ENCODE data around the gene SETD7. TPM values are rescaled to one million over a fixed set of nuclear protein-coding genes. Genes with fewer than 3 reads are reported as not detected.

Gene SETD7
- polyA plus RNA-seq, 4 donors, result 2.7 to 17.1 (median 3.4) TPM

DNA sequence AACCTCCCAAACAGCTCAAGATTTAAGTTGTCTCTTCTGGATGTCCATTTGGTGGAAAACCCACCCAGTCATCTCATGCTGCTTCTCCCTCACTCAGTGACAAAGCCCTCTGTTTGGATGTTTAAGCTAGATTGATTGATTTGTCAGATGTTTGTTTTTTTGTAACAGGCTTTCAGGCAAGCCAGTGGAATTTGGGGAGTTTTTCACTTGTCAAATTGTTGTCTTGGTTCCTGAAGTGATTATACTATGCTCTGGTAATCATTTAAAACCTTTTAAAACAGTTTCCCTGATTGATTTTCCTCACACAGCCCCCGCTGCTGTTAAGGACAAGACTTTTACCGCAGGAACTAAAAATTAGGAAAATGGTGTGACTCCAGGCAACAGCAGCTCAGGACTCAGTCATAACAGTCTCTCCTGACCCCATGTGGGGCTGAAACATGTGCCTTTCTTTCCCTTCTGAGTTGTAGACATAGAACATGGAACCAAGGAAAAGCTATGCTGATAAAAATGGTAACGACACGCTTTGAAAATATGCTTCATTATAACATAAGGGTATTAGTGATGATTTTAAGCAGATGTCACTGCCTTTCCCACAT is 40.8 kb upstream of the SETD7 start:
- DNase-seq, result no peak
- FAIRE-seq, result no peak
- Histone ChIP-seq H3K4me1 (ENCODE audit: control insufficient read depth in 3 of 3, insufficient read depth in 2 of 3, low read depth in 1 of 3, low read length in 2 of 3) (no peaks in the 10 kb centered on the region), H3K36me3 (ENCODE audit: control insufficient read depth in 3 of 3, insufficient read depth in 2 of 3, low read depth in 1 of 3, low read length in 3 of 3) (no peaks in the 10 kb centered on the region), H3K27me3 (ENCODE audit: control insufficient read depth in 3 of 3, insufficient read depth in 3 of 3, low read length in 3 of 3) (peaks cover 0 to 21% (median 0%) of the 10 kb centered on the region in 3 donors), H3K9me3 (ENCODE audit: control insufficient read depth in 2 of 2, insufficient read depth in 1 of 2, low read depth in 1 of 2, low read length in 1 of 2) (no peaks in the 10 kb centered on the region), H3K27ac (ENCODE audit: low read depth in 1 of 3, low read length in 2 of 3) (no peak overlapping the region), H3K4me3 (ENCODE audit: low read depth in 1 of 3, low read length in 3 of 3) (no peak overlapping the region)
- WGBS, 3 donors, result 63 to 78% (median 71%) methylated on average over 4 of the region's 4 CpGs

DNA sequence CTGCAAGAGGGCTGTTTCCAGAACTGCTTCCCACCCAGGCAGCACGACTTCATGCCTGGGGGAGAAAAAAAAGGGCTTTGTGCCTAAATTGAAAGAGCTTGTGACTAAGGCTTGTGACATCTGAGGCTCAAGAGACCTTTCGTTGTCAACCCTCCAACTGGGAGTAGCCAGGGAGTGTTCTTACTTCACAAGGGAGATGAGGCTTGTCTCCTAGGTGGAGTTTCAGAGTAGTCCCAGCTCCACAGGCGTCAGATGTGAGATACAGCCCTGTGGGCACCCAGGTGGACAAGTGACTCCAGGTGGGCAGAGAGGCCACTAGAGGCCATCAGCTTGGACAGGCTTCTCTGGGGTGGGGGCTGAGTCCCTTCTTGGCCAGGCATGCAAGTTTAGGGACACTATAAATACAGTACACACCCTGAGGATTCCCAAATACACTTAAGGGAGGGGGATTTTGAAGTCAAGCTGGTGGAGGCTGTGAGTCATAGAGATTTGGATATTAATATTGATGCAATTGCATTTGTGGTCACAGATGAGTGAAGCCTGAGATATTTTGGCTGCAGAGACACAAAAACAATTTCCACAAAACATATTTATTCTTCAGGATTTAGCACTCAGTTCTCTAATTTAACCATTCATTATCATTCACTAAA is 40.1 kb upstream of the SETD7 start:
- Histone ChIP-seq H3K4me3 (ENCODE audit: low read depth in 1 of 3, low read length in 3 of 3) (no peak overlapping the region), H3K36me3 (ENCODE audit: control insufficient read depth in 3 of 3, insufficient read depth in 2 of 3, low read depth in 1 of 3, low read length in 3 of 3) (no peaks in the 10 kb centered on the region), H3K4me1 (ENCODE audit: control insufficient read depth in 3 of 3, insufficient read depth in 2 of 3, low read depth in 1 of 3, low read length in 2 of 3) (no peaks in the 10 kb centered on the region), H3K27me3 (ENCODE audit: control insufficient read depth in 3 of 3, insufficient read depth in 3 of 3, low read length in 3 of 3) (peaks cover 0 to 21% (median 0%) of the 10 kb centered on the region in 3 donors), H3K27ac (ENCODE audit: low read depth in 1 of 3, low read length in 2 of 3) (no peak overlapping the region), H3K9me3 (ENCODE audit: control insufficient read depth in 2 of 2, insufficient read depth in 1 of 2, low read depth in 1 of 2, low read length in 1 of 2) (no peaks in the 10 kb centered on the region)
- WGBS, 3 donors, result 60 to 62% (median 60%) methylated on average over 3 of the region's 3 CpGs
- FAIRE-seq, result no peak
- DNase-seq, result no peak

DNA sequence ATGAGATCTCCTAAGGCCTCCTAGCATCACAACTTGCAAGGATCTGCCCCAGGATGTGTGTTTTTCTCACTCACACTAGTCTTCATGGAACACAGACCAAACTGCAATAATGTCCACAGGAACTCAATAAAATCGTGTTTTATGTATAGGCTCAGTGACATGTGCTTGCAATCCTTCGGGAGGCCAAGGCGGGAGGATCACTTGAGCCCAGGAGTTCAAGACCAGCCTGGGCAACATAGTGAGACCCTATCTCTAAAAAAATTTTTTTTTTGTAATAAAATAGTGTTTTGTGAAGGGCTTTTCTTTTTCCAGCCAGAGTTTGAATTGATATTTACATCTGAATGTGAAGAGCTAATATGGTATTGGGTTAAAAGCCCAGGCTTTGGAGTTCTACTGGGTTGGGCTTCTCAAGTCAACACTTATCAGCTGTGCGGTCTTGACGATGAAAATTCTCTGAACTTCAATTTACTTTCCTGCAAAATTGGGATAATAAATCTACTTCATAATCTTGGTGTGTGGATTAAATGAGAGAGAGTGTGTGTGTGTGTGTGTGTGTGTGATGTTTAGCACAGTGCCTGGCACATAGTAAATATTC is 38.7 kb upstream of the SETD7 start:
- Histone ChIP-seq H3K4me1 (ENCODE audit: control insufficient read depth in 3 of 3, insufficient read depth in 2 of 3, low read depth in 1 of 3, low read length in 2 of 3) (no peaks in the 10 kb centered on the region), H3K27me3 (ENCODE audit: control insufficient read depth in 3 of 3, insufficient read depth in 3 of 3, low read length in 3 of 3) (peaks cover 0 to 21% (median 0%) of the 10 kb centered on the region in 3 donors), H3K4me3 (ENCODE audit: low read depth in 1 of 3, low read length in 3 of 3) (no peak overlapping the region), H3K9me3 (ENCODE audit: control insufficient read depth in 2 of 2, insufficient read depth in 1 of 2, low read depth in 1 of 2, low read length in 1 of 2) (no peaks in the 10 kb centered on the region), H3K36me3 (ENCODE audit: control insufficient read depth in 3 of 3, insufficient read depth in 2 of 3, low read depth in 1 of 3, low read length in 3 of 3) (no peaks in the 10 kb centered on the region), H3K27ac (ENCODE audit: low read depth in 1 of 3, low read length in 2 of 3) (no peak overlapping the region)
- FAIRE-seq (no peak), DNase-seq (no peak)
- 86 to 93% (median 92%) methylated on average over 5 of the region's 5 CpGs for WGBS, 3 donors

DNA sequence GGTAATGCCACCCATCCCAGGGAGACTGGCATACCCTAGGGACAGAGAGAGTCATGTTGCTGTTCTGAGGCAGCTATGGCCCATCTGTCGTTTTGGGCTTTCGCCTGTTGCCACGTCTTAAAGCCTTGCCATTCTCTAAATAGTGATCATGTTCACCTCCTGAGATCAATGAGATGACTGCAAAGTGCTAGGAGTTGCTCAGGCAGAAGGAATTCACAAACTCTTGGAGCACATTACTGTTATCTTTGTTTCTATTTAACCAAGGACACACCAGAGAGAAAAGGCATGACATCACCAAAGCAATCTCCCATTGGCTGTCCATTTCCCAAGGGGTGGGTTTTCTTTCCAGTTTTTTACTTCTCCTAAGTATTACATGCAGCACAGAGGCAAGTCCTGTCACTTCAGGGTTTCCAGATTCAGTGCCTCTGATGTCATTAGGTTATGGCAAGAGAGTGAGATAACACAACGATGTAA is 37.1 kb upstream of the SETD7 start:
- Histone ChIP-seq H3K36me3 (ENCODE audit: control insufficient read depth in 3 of 3, insufficient read depth in 2 of 3, low read depth in 1 of 3, low read length in 3 of 3) (no peaks in the 10 kb centered on the region), H3K4me3 (ENCODE audit: low read depth in 1 of 3, low read length in 3 of 3) (no peak overlapping the region), H3K4me1 (ENCODE audit: control insufficient read depth in 3 of 3, insufficient read depth in 2 of 3, low read depth in 1 of 3, low read length in 2 of 3) (no peaks in the 10 kb centered on the region), H3K27me3 (ENCODE audit: control insufficient read depth in 3 of 3, insufficient read depth in 3 of 3, low read length in 3 of 3) (peaks cover 0 to 19% (median 0%) of the 10 kb centered on the region in 3 donors), H3K9me3 (ENCODE audit: control insufficient read depth in 2 of 2, insufficient read depth in 1 of 2, low read depth in 1 of 2, low read length in 1 of 2) (peaks cover 0 to 3% of the 10 kb centered on the region in 2 donors), H3K27ac (ENCODE audit: low read depth in 1 of 3, low read length in 2 of 3) (no peak overlapping the region)
- no peak for FAIRE-seq
- DNase-seq, result no peak
- WGBS, 3 donors, result 61 to 69% (median 66%) methylated on average over 4 of the region's 4 CpGs

DNA sequence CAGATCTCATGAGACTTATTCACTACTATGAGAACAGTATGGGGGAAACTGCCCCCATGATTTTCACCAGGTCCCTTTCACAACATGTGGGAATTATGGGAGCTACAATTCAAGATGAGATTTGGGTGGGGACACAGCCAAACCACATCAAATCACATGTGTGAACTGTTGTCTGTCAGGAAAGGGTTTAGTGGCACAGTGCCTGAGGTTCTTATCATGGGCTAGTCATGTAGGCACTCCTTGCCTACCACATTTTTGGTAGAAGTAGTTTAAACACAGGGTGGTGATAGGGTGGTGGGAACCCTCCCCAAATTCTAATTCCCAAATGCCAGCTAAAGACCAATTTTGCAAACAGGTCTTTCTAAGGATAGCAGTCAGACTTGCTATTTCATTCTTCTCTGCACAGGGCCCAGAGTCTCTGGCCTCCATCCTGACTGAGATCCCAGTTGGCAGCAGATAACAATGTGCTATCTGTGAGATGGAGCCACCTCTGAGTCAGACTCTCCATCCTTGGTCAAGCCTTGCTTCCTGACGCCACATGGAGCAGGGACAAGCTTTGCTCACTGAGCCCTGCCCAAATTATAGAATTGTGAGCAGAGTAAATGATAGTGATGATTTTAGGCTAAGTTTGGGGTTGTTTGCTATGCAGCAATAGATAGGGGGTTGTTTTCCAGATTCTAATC is 33.5 kb upstream of the SETD7 start:
- no peak for FAIRE-seq
- no peak overlapping the region for H3K4me3 ChIP-seq (ENCODE audit: low read depth in 1 of 3, low read length in 3 of 3)
- no peaks in the 10 kb centered on the region for H3K36me3 ChIP-seq (ENCODE audit: control insufficient read depth in 3 of 3, insufficient read depth in 2 of 3, low read depth in 1 of 3, low read length in 3 of 3)
- H3K9me3 ChIP-seq (ENCODE audit: control insufficient read depth in 2 of 2, insufficient read depth in 1 of 2, low read depth in 1 of 2, low read length in 1 of 2), result peaks cover 0 to 3% of the 10 kb centered on the region in 2 donors
- H3K27me3 ChIP-seq (ENCODE audit: control insufficient read depth in 3 of 3, insufficient read depth in 3 of 3, low read length in 3 of 3), result peaks cover 0 to 4% (median 0%) of the 10 kb centered on the region in 3 donors
- no peak for DNase-seq
- WGBS, 3 donors, result 79 to 89% (median 87%) methylated on average over 1 of the region's 1 CpG
- H3K4me1 ChIP-seq (ENCODE audit: control insufficient read depth in 3 of 3, insufficient read depth in 2 of 3, low read depth in 1 of 3, low read length in 2 of 3), result no peaks in the 10 kb centered on the region
- no peak overlapping the region for H3K27ac ChIP-seq (ENCODE audit: low read depth in 1 of 3, low read length in 2 of 3)

DNA sequence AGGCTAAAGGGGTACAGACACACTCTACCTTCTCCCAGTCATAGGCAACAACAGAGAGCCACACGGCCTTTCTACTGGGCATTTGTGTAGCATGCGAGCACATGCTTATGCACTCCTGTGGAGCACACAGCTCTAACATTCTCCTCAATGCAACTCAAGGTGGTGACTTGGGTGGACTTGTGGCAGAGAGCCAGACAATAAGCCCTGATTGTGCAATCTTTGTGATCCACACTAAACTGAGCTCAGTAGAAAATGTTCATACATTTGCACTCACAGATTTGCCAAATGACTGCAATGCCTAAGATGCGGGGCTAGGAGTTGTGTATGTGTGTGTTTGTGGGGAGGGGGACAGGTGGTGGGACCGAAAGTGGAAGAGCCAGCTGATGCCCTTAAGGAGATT is 31.4 kb upstream of the SETD7 start:
- 87 to 92% (median 87%) methylated on average over 4 of the region's 4 CpGs for WGBS, 3 donors
- FAIRE-seq, result no peak
- Histone ChIP-seq H3K4me1 (ENCODE audit: control insufficient read depth in 3 of 3, insufficient read depth in 2 of 3, low read depth in 1 of 3, low read length in 2 of 3) (no peaks in the 10 kb centered on the region), H3K36me3 (ENCODE audit: control insufficient read depth in 3 of 3, insufficient read depth in 2 of 3, low read depth in 1 of 3, low read length in 3 of 3) (no peaks in the 10 kb centered on the region), H3K27ac (ENCODE audit: low read depth in 1 of 3, low read length in 2 of 3) (no peak overlapping the region), H3K9me3 (ENCODE audit: control insufficient read depth in 2 of 2, insufficient read depth in 1 of 2, low read depth in 1 of 2, low read length in 1 of 2) (peaks cover 0 to 3% of the 10 kb centered on the region in 2 donors), H3K4me3 (ENCODE audit: low read depth in 1 of 3, low read length in 3 of 3) (no peak overlapping the region), H3K27me3 (ENCODE audit: control insufficient read depth in 3 of 3, insufficient read depth in 3 of 3, low read length in 3 of 3) (no peaks in the 10 kb centered on the region)
- DNase-seq, result no peak

DNA sequence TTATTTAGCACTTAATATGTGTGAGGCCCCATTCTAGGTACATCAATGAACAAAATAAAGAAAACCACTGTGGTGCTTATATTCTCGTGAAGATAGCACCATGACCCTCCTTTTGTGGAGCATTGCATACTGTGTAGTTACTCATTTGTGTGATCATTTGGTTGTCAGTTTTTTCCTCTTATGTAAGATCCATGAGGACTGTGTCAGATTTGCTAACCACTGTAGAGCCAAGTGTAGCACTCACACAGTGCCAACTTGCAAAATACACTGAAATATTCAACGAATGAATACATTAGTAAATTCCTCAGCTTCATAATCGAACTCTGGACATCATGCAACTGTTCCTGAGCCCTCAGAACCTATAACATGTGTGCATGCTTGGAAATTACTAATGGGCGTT is 29.5 kb upstream of the SETD7 start:
- DNase-seq (no peak), FAIRE-seq (no peak)
- H3K27ac ChIP-seq (ENCODE audit: low read depth in 1 of 3, low read length in 2 of 3), result no peak overlapping the region
- H3K4me1 ChIP-seq (ENCODE audit: control insufficient read depth in 3 of 3, insufficient read depth in 2 of 3, low read depth in 1 of 3, low read length in 2 of 3), result no peaks in the 10 kb centered on the region
- H3K27me3 ChIP-seq (ENCODE audit: control insufficient read depth in 3 of 3, insufficient read depth in 3 of 3, low read length in 3 of 3), result peaks cover 0 to 2% (median 0%) of the 10 kb centered on the region in 3 donors
- H3K36me3 ChIP-seq (ENCODE audit: control insufficient read depth in 3 of 3, insufficient read depth in 2 of 3, low read depth in 1 of 3, low read length in 3 of 3), result no peaks in the 10 kb centered on the region
- WGBS, 3 donors, result 76 to 83% (median 78%) methylated on average over 4 of the region's 4 CpGs
- peaks cover 0 to 3% of the 10 kb centered on the region in 2 donors for H3K9me3 ChIP-seq (ENCODE audit: control insufficient read depth in 2 of 2, insufficient read depth in 1 of 2, low read depth in 1 of 2, low read length in 1 of 2)
- no peak overlapping the region for H3K4me3 ChIP-seq (ENCODE audit: low read depth in 1 of 3, low read length in 3 of 3)

DNA sequence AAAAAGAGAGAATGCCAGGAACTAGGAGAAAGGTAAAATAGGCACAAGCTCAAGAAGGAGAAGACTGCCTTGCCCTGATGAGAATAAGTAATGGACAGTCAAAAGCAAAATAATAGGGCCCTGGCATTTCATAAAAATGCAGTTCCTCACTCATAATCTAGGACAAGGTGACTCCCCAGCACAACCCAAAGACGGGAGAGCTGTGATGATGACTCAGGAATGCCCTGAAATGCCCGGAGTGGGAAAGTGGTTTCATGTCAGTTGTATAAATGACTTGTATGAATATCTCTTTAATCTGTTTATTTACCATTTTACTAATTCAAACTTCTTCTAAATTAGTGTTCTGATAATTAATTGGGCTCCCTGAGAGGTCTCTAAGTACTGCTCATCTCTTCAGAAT is 28.8 kb upstream of the SETD7 start:
- peaks cover 0 to 2% (median 0%) of the 10 kb centered on the region in 3 donors for H3K27me3 ChIP-seq (ENCODE audit: control insufficient read depth in 3 of 3, insufficient read depth in 3 of 3, low read length in 3 of 3)
- DNase-seq, result no peak
- WGBS, 3 donors, result 62 to 71% (median 68%) methylated on average over 2 of the region's 2 CpGs
- H3K9me3 ChIP-seq (ENCODE audit: control insufficient read depth in 2 of 2, insufficient read depth in 1 of 2, low read depth in 1 of 2, low read length in 1 of 2), result peaks cover 0 to 3% of the 10 kb centered on the region in 2 donors
- H3K4me1 ChIP-seq (ENCODE audit: control insufficient read depth in 3 of 3, insufficient read depth in 2 of 3, low read depth in 1 of 3, low read length in 2 of 3), result no peaks in the 10 kb centered on the region
- no peak overlapping the region for H3K4me3 ChIP-seq (ENCODE audit: low read depth in 1 of 3, low read length in 3 of 3)
- H3K36me3 ChIP-seq (ENCODE audit: control insufficient read depth in 3 of 3, insufficient read depth in 2 of 3, low read depth in 1 of 3, low read length in 3 of 3), result no peaks in the 10 kb centered on the region
- FAIRE-seq, result no peak
- H3K27ac ChIP-seq (ENCODE audit: low read depth in 1 of 3, low read length in 2 of 3), result no peak overlapping the region
